EL (cell line): ENCODE data around the gene UBE4A.
A peak's percentile ranks its signal among the peaks of the same experiment; 100 is the strongest.
"Not testable (repeated sequence)": the region's sequence is repeated elsewhere in the genome, so short reads cannot be mapped to it uniquely, and the experiment has no call there.

Experiments used
- DNase-seq: peaks from one replicate; pipeline ENCODE4 v3.0.0-alpha.2; 2016

UBE4A gene

DNA sequence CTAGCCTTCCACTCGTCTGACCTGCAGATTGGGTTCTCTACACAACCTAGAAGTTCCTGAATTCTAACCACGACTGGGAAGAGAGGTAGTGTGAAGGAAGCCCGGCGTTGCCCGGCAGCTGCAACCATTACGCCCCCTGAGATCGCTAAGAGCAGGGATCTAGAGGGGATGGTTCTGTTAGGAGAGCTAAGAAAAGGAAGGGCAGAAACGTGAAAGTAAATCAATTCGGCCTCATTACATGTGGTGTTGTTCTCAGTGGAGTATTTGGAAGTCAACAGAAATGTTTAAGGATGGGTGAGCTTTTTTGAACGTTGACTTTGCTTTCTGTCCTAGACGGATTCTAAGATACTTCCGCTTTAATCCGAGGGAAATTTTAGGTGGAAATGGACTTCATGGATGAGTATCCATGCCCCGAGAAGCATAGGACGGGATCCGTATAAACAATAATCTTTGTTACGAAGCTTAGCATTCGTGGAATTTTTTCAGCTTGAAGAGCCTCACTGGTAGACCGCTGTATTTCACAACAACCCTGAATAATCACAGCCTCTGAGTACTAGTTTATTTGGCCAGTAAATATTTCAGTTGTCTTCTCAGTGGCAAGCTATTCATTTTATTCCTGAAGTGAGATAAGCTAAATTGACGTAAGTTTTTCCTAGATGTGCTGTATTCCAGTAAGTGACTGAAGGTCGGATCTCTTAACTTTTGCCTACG is 42.6 kb downstream of the UBE4A start:
- DNase-seq = peak; percentile 75

DNA sequence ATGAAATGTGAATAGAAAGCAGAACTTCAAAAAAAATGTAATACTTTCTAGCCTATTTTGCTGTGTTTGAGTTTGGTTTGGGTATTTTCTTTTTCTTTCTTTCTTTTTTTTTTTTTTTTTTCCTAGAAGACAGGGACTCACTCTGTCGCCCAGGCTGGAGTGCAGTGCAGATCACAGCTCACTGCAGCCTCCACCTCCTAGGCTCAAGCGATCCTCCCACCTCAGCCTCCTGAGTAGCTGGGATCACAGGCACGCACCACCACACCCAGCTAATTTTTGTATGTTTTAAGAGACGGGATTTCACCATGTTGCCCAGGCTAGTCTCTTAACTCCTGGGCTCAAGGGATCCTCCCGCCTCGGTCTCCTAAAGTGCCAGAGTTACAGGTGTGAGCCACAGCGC is 43.2 kb downstream of the UBE4A start:
- DNase-seq = not testable (repeated sequence)

DNA sequence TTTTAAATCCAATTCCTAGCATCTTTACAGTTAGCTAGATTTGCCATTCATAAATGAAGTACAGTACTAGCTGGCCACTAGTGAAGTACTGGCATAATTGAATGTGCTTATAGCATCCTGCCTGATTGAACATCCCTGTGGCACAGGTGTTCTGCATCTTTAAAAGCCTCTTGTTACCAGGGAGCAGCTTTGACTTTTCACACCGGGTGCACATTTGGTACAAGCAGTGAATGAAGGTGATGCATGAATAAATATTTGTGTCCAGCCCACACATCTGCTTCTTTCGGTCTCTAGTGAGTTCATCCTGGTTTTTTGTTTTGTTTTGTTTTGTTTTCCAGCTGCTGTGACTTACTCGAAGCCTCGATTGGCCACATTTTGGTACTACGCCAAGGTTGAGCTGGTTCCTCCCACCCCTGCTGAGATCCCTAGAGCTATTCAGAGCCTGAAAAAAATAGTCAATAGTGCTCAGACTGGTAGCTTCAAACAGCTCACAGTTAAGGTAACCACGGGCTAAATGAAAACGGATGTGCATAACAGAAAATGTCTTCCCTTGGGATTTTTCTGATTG is 47.3 kb downstream of the UBE4A start:
- no peak for DNase-seq

DNA sequence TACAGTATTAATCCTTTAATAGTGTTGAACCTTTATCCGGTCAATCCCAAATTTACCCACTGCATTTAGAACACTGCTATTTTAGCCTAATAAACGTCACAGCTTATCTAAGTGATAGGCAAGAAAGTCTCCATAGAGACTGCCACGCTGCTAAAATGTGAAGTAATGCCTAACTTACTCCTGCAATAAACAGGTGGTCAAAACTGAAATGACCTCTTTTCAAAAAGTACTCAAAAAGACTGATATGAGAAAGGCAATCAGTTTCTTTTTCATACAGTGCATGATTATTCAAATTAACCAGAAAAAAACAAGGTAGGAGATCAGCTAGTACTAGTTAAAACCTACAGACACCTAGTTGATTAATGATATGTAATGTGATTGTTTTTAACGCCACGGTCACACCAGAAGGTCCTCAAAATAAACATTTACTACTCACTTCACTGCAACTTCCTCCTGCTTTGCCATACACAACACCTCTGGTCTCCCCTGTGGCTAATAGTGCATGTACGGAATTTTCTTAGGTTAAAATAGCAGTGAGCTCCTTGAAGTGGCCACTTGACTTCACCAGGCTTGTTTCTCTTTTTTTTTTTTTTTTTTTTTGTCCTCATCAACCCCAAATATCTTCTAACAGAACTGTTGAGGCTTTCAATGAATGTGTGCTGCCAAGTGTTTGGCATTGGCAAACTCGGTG is 50.8 kb downstream of the UBE4A start:
- DNase-seq = no peak

DNA sequence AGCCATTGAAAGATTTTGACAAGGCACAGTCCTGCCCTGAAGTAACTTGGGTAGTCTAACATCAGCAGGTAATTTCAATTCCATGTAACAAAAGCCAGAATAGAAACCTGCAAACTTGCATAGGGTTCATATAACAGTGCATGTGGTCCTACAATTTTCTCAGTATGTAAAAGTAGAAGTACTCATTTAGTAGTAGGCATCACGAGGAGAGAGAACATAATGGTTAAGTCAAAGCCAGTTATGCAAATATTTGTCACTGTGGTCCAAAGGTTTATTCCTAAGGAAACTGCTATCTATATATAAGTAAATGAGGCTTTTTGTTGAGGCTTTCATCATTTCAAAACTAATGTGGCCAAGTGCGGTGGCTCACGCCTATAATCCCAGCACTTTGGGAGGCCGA is 52.1 kb downstream of the UBE4A start:
- DNase-seq = no peak

DNA sequence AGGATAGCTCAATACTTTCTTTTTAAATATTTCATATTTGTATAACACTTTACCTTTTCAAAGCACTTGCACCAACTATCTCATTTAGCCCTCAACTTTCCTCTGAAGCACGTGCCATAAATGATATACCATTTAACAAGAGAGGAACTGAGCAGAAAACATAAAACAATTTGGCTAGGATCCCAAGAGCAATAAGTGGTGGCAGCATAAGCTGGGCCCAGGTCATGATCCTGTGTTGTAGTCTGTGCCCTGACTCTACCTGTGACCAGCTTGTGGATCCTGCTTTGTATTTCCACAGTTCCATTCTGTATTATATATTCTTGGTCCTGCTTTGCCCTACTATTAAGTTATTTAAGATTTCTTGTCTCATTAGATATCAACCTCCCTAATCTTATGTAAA is 53.5 kb downstream of the UBE4A start:
- DNase-seq = no peak

DNA sequence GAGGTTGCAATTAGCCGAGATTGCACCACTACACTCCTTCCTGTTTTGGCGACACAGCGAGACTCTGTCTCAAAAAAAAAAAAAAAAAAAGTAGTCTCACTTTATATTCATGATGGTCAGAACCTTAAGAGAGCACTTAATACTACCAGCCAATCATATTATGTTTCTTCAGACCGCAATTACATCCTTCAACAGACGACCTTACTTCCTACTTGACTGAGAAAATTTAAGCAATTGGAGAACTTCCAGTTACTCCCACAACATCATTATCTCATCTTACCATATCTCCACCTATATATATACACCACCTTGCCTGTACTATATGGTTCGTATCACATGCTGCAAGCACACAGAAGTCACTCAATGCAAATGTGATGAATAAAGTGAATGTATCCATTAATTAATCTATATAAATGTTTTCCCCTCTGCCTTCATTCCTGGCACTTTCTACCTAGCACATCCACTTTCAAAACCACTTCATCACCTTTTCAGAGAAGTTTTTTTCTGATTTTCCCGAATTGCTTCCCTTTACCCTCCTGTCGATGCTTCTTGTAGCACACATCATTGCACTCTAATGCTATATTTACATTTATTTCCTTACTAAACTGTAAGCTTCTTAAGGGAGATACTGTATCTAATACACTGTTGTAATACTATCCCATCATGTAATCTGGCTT is 55.8 kb downstream of the UBE4A start:
- DNase-seq = no peak

DNA sequence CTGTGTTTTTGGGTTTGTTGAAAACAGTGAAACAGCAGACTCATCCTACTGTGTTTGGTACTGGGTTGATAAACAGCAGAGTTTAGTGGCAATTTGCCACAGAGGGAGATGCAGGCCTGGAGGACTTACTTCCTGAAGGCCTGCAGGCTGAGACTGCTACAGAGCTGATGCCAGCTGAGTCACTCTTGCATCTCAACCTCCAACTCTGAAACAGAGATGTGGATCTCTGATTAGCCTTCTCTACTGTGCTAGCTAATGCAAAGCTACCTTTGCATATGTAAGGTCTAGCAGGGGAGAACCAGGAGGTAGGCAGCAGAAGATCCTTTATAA is 56.3 kb downstream of the UBE4A start:
- peak; percentile 92 for DNase-seq

DNA sequence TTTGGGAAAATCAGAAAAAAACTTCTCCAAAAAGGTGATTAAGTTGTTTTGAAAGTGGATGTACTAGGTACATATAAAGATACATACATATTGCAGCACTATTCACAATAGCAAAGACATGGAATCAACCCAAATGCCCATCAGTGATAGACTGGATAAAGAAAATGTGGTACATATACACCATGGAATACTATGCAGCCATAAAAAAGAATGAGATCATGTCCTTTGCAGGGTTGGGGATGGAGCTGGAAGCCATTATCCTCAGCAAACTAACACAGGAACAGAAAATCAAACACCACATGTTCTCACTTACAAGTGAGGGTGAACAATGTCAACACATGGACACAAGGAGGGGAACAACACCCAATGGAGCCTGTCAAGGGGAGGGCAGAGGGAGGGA is 57.5 kb downstream of the UBE4A start:
- not testable (repeated sequence) for DNase-seq

DNA sequence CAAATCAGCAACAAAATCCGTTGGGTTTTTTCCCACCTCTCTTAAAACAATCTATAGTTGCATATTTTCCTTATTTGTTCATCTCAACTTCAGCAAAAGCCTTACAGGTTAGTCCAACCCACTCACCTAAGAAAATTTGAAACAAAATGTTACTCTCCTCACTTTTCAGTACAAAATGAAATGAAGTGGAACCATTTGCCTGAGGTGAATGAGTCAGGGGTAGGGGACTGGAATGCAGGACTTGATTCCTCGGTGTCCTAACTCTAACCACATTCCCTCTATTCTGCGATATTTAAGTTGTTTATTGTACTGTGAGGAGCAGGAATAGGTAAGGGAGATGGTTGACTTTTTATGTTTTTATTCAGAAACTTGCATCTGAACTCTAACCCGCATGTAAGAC is 58.4 kb downstream of the UBE4A start:
- no peak for DNase-seq

DNA sequence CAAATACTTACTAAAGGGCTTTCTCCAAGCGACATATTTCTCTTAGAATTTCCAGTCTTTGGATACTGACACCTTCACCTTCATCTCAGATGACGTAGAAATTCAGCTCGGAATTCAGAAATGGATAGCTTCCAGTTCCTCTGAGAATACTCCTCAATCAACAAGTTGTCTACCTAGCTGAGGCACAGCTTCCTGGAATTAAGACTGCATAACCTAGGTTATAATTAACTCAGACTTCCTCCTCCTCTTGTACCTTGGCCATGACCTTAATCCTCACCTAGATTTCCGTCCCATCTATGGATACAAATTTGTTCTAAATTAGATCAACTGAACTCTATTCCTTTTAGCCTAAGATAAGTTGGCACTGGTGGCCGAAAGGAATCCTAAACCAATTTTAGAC is 59.4 kb downstream of the UBE4A start:
- no peak for DNase-seq

DNA sequence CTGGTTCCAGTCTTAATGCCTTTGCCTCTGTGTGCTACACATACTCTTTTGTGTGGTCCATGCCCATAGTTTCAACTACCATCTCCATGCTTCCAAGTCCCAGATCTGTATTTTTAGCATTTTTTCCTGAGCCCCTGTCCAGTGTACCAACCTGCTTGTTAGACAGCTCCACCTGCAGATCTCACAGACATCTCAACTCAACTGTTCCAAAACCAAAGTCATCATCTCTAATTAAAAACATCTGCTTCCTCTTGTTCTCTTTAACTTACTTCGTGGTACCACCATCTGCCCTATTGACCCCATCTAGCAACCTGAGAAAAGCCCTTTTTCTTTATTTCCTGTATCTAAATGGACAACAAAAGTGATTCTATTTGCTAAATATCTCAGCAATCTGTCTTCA is 68.3 kb downstream of the UBE4A start:
- DNase-seq = no peak

DNA sequence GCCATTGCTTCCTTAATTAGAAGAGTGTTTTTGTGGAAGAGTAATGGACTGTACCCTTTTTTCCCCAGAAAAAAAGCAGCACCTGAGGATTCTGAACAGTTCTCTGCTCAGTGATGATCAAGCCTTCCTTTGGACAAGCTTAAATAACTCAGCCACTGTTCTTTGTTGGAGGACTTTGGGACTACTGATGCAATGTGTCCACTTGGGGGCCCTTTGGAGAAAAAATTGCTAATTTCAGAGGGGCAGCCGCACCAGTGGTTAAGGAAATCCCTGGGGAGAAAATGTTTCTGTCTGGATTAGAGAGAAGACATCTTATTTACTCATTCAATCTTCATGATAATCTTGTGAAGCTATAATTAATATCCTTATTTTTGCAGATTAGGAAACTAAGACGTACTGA is 71.6 kb downstream of the UBE4A start:
- no peak for DNase-seq

DNA sequence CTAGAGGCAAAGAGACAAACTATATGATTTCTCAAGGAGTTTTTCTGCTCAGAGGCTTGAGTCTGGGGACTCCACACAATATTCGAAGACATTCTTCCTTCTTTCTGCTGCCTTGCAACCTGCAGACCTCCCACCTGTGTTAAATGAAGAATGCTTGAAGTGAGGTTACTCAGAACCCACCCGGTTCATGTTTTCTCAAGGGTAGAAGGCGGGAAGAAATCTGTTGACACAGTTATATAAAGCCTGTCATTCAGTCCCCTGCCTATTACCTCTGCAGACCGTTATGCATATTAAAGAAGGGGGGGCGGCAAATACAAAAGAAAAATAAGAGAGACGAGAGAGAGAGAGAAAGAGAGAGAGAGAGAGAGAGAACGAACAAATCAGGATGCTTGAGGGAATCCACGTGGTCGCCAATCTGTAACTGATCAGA is 74.7 kb downstream of the UBE4A start:
- no peak for DNase-seq

DNA sequence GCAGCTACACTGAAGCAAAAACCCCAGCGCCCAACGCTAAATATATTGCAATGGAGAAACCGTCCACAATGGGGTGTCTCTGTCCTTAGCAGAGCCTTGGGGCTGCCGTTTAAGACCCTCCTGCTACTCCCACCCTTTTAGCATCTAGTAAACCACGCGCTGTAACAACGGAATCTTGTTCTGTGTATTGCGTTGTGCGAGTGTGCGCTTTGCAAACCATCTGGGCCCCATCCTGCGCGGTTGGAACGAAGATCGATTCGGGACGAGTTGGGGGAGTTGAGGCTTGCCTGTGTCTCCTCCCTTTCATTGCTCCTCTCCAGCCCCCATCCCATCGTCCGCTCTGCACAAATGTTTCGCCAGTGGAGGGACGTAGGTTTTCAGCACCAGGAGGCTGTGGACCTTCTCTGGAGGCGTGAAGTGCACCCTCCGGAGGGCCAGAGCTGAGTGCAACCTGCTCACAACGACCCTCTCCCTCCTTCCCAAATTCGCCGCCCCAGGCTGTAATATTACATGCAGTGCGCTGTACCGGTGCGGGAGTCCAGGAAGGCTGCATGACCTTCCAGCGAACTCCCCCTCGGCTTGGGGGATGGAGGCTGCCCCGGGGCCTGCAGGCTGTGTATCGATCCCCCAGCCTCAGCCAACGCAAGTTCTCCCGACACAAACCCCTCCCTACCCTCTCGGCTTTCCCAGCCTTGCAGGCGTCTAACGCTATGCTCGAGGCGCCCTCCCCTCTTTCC is 75.3 kb downstream of the UBE4A start:
- peak; percentile 34 for DNase-seq

DNA sequence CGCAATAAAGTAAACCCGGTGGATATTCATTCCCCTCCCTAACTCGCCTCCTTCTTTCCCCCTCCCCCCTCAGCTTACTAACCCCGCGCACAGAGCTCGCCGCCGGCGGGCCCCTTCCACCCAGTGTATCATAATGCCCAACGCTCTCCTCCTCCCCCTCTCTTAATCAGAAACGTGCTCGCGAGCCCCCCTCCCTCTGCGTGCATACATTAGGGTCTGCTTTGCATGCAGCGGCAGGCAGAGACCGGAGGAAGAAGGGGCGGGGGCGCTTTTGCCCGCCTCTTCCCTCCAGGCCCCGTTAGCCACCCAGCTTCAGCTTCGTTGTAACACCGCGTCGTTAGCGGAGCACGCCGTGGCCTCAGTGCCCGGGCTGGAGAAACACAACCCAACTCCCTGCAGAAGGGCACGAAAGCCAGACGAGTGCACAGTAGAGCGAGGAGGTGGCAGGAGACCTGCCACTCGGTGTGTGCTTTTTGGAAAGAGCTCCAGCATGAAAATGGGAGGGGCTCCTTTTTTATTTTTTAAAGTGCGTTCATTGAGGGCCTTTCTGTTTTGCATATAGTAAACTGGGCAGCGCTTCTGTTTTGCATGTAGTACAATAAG is 76.0 kb downstream of the UBE4A start:
- DNase-seq = peak; percentile 54

DNA sequence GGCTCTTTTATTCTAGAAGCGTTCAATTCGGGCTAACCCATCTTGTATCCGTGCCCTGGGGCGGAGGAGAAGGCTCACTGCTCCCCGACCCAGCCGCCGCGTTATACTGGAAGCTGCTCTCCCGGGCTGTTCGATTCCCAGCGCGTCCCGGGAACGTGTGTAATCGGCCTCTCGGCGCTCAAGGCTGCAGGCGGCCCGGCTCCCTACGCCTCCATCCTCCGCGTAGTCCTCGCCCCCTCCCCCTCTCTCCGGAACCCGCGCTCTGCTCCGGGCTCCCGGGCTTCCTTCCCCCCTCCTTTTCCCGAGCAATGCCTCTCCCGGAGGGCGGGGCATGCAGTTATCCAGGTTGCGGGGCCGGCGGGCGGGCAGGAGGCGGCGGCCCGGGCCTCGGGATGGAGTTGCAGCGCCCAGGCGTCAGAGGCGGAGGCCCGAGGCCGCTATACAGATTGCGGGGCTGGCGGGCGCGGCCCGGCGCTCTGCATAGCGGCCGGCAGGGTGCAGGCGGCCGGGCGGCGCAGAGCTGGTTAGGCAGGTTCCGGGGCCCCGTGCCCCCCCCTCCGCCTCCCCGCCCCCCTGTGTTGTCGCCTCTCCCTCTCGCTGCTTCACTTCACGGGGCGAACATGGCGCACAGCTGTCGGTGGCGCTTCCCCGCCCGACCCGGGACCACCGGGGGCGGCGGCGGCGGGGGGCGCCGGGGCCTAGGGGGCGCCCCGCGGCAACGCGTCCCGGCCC is 76.7 kb downstream of the UBE4A start, which contains the start of gene KMT2A:
Gene KMT2A (plus strand): TSS at position 600 of the 732 bp plus-strand sequence. CDS start 21 bp downstream, at position 621.
- DNase-seq = peak; percentile 98

DNA sequence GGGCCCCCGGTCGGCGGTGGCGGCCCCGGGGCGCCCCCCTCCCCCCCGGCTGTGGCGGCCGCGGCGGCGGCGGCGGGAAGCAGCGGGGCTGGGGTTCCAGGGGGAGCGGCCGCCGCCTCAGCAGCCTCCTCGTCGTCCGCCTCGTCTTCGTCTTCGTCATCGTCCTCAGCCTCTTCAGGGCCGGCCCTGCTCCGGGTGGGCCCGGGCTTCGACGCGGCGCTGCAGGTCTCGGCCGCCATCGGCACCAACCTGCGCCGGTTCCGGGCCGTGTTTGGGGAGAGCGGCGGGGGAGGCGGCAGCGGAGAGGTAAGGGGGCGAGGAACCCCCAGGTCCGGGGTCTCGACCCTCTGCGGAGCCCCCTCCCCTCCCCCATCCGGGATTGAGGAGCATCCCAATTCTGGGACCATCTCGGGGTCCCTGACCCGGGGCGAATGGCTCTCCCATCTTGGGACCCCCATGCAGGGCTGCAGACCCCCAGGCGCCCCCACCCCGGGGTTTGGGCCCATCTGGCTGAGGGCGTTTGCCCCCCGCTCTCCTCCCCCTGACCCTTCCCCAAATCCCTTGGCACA is 77.3 kb downstream of the UBE4A start:
- DNase-seq = peak; percentile 41

DNA sequence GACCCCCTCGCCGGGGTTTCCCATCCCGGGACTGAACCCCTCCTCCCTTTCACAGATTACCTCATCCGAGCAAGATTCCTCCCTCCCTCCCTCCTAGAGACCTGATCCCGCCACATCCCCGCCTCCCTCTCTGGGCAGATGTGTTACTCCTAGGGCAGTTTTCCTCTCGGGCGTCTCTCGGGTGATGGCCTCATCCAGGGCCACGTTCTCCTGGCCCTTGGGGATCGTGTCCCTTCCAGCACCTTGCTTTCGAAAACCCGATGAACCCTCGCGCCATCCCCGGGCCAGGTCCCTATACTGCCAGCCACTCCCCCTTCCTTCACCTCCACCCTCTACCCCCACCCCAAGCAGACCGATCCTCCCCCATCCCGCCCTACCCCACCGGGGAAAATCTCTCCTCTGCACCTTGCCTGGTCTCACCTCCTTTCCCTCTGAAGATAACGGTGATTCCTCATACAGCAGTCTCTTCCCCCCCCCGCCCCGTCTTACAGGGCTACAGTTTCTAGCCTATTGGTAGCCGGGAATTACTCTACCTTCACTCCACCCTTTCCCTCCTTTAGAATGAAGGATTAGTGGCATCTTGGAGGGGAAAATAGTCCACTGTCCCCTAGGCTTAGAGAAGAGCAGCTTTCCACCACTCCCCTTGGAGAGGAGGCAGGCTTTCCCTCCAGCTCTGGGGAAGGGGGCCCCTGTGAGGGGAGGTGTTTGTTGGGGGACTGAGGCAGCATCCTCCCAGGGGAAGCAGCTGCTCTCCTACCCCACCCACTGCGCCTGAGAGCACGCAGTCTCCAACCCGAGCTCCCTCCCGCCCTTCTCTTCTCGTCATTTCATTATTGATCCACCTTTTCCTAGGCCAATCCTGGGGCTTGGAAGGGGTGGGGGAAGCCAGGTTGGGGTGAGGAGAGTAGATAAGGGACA is 78.1 kb downstream of the UBE4A start:
- peak; percentile 64 for DNase-seq

DNA sequence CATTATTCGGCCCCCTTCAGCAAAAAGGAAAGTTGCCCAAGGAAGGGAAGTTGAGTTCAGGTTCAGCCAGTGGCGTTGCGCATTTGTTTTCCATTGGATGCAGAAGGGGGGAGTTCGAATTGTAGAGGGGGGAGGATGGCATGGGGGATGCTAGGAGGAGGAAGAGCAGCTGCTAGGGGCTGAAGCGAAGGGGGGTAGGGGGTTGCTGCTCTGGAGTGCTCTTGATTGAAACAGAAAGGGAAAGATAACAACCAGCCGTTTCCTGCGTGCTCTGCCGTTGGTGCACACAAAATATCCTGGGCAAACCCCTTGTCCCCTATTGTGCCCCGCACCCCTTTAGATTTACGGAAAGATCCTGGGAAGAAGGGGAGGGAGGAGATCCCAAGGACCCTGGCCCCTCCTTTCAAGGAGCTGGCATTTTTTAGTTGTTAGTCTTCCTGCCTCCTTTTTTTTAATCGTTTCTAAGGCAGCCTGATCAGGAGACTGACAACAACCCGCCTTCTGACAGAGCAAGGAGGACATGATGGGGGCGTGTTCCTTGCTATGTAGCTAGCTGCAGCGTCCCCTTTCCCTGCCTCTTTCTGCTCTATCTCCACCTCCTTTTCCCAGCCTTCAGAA is 79.0 kb downstream of the UBE4A start:
- peak; percentile 80 for DNase-seq
